LNCaP clone FGC (cell line): Measurements from ENCODE around the gene TEDDM1.
A peak's percentile ranks its signal among the peaks of the same experiment; 100 is the strongest.

Experiments used
- DNase-seq: peaks from one replicate; pipeline ENCODE4 v3.0.0-alpha.2; 2011; ENCODE audit warnings: low read depth
- H3K4me3 ChIP-seq: 2 replicates; pipeline ENCODE4 v1.5.1; 2011; ENCODE audit warnings: mild to moderate bottlenecking, low read depth, low read length, control low read depth
- TF ChIP-seq, protein P1 (sequence below): IDR thresholded peaks from 2 replicates; pipeline ENCODE4 v1.5.1; 2012; ENCODE audit warnings: mild to moderate bottlenecking; ENCODE audit not compliant: control insufficient read depth, insufficient read depth; ENCODE audit errors: extremely low read depth

The TEDDM1 gene

DNA sequence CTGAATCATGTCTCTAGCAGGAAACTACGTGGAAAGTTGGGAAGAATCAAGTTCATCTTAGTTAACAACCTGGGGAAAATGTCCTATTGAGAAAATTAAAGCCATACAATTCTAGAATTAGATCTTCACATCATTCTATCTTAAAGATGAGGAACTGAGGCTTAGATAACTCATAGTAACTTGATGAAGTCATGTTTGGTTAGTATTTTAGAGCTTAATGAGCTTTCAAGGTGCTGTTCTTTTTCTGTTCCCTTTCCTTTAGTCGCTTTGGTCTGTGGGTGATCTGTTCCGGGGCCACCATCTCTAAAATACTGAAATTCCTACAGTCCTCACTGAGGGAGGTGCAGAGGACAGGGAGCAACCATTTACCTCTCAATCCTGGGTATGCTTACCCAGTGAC is 4.6 kb downstream of the TEDDM1 start:
- no peak for DNase-seq
- H3K4me3 ChIP-seq, result no peak overlapping the region
- TF ChIP-seq, protein P1, sequence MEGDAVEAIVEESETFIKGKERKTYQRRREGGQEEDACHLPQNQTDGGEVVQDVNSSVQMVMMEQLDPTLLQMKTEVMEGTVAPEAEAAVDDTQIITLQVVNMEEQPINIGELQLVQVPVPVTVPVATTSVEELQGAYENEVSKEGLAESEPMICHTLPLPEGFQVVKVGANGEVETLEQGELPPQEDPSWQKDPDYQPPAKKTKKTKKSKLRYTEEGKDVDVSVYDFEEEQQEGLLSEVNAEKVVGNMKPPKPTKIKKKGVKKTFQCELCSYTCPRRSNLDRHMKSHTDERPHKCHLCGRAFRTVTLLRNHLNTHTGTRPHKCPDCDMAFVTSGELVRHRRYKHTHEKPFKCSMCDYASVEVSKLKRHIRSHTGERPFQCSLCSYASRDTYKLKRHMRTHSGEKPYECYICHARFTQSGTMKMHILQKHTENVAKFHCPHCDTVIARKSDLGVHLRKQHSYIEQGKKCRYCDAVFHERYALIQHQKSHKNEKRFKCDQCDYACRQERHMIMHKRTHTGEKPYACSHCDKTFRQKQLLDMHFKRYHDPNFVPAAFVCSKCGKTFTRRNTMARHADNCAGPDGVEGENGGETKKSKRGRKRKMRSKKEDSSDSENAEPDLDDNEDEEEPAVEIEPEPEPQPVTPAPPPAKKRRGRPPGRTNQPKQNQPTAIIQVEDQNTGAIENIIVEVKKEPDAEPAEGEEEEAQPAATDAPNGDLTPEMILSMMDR, result no peak

- TF ChIP-seq, protein P1, result no peak
- H3K4me3 ChIP-seq, result no peak overlapping the region
- DNase-seq, result no peak
Measured at GRCh38 chr1:182394055-182394775, 6.3 kb downstream of the TEDDM1 start.

- DNase-seq, result no peak
- H3K4me3 ChIP-seq, result peak overlapping the region; percentile 78
- TF ChIP-seq, protein P1, result no peak
Measured at GRCh38 chr1:182392050-182393028, 8.1 kb downstream of the TEDDM1 start.

- peak; percentile 74 for DNase-seq
- TF ChIP-seq, protein P1, result no peak
- H3K4me3 ChIP-seq, result peak within 1 kb of the TSS; percentile 78
Measured at GRCh38 chr1:182391362-182392049, 9.0 kb downstream of the TEDDM1 start, which contains the start of gene GLUL. TSS of gene GLUL (minus strand) at chr1:182391790. CDS start at chr1:182388737, 3,053 bp downstream.

DNA sequence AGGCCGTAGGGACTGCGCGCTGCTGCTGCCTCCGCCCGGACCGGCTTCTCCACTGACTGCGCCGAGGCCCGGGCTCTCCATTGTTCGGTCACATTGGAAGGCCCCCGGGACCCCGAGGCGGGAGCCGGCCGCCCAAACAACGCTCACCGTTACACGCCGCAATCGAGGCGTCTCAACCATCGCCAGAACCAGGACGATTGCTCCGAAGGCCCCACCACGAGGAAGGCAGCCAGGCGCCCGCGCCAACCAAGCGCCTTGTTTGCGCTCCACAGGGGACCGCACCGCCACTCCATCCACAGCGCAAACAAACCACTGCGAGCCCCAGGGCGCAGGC is 9.5 kb downstream of the TEDDM1 start:
- TF ChIP-seq, protein P1, result peak; percentile 16; the same call in 1 of the 2 replicates
- peak overlapping the region; percentile 78 for H3K4me3 ChIP-seq
- DNase-seq, result no peak

GRCh38 chr1:182389619-182390047 is 10.8 kb downstream of the TEDDM1 start:
- TF ChIP-seq, protein P1, result no peak
- no peak for DNase-seq
- peak overlapping the region; percentile 78 for H3K4me3 ChIP-seq
